ENCODE measurements around the gene UBA1.
A peak's percentile ranks its signal among the peaks of the same experiment; 100 is the strongest.

UBA1 gene

DNA sequence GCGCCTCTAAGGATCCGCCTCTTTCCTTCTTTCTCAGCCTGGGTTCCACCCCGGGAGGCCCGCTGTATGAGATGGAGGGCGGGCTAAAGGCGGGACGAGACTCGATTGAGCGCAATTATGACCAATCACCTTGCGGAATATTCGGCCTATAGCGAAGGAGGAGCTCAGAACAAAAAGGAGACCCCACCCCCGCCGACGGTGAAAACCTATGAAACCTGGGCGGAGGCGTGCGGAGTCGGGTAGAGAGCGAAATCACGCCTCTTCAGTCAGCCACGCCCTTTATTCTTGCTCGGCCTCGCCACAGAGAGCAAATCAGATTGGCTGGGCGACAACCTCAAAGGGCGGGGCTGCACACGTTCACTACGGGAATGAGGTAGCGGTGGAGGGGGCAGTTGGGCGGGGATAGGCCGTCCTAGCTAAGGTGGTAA is 24.2 kb downstream of the UBA1 start:
- DNase-seq (ENCODE audit: low read depth): peak; percentile 97
- no peak for TF ChIP-seq CTCF (IDR thresholded peaks at IDR 0.05; ENCODE audit: insufficient read depth, low read depth, low read length, missing control alignments)

DNA sequence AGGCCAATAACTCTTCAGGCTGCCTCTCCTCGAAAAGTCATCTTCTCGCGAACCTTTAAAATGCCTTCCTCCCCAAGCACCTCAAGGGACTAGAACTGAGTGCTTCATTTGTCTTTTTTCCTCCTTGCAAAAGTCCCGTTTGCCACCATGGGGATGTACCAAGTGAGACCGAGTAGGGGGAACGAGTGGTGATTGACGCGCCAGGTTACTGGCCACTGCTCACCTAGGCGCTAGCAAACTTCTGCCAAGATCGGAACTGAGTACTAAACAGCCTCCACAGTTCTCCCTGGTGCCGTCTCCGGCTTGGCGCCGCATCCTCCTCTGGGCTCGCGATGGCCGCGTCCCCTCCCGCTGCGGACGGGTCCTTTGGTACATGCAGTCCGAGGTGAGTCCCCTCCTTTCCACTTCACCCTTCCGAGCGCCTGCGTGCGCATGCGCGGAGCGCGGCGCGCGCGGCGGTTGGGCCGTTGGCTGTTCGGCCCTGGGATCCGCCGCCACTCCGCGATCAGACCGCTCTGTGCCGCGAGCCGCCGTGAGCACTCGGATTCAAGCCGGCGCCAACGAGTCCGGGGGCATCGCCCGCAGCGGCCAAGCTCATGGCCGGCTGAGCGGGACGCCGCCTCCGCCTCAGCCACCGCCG is 24.8 kb downstream of the UBA1 start, which contains the start of gene CDK16:
TSS of gene CDK16 (plus strand) at position 402 of the 640 bp plus-strand sequence. CDS start 4,877 bp downstream, outside the sequence.
- DNase-seq (ENCODE audit: low read depth): peak; percentile 72
- TF ChIP-seq CTCF (IDR thresholded peaks at IDR 0.05; ENCODE audit: insufficient read depth, low read depth, low read length, missing control alignments): no peak
- H3K4me3 ChIP-seq (ENCODE audit: low read length): peak within 1 kb of the TSS; percentile 59

More for the DNA sequence above, 24.2 kb downstream of the UBA1 start:
- H3K4me3 ChIP-seq (ENCODE audit: low read length): peak overlapping the region; percentile 59

DNA sequence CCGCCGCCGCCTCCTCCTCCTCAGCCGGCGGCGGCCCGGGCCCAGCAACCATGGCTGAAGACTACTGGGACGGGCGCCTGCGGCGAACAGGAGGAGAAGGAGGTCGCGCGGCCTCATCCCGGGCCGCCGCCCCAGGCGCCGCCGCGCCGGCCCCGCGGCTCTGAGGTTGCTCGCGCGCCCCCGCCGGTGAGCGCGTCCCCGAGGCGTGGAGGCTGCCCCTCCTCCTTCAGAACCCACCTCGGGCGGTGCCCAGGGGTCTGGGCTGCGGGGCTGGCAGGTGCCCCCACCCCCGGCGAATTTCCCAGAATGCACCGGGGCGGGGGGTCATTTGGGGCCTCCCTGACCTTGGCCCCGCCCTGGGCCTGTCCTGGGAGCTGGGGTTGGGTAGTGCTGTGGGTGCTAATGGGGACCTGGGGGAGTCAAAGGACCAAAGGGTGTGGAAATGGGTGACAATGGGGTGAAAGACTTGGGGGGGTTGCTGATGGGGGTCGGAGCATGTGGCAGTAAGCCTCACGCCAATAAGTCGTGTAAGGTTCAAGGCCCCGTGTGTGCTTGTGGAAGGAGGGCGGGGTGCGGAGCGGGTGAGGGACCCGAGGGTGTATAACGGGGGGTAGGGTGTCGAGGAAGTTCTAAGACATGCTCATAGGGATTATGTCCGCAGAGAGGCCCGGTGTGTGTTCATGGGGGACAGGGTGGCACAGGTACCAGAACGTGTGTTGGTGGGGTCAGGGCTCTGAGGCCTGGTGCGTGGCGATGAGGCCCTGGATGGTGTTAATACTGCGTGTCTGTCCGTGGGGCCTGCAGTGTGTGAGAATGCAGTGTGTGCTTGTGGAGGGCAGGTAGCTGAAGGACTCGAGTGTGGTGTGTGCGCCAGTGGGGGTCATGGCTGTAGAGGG is 25.5 kb downstream of the UBA1 start:
- DNase-seq (ENCODE audit: low read depth): no peak
- TF ChIP-seq CTCF (IDR thresholded peaks at IDR 0.05; ENCODE audit: insufficient read depth, low read depth, low read length, missing control alignments): no peak

GRCh38 chrX:47221756-47222155 is 28.1 kb downstream of the UBA1 start:
- TF ChIP-seq CTCF (IDR thresholded peaks at IDR 0.05; ENCODE audit: insufficient read depth, low read depth, low read length, missing control alignments): no peak
- no peak for DNase-seq (ENCODE audit: low read depth)
- no peak overlapping the region for H3K4me3 ChIP-seq (ENCODE audit: low read length)

More for the DNA sequence above, 25.5 kb downstream of the UBA1 start:
- peak overlapping the region; percentile 59 for H3K4me3 ChIP-seq (ENCODE audit: low read length)

DNA sequence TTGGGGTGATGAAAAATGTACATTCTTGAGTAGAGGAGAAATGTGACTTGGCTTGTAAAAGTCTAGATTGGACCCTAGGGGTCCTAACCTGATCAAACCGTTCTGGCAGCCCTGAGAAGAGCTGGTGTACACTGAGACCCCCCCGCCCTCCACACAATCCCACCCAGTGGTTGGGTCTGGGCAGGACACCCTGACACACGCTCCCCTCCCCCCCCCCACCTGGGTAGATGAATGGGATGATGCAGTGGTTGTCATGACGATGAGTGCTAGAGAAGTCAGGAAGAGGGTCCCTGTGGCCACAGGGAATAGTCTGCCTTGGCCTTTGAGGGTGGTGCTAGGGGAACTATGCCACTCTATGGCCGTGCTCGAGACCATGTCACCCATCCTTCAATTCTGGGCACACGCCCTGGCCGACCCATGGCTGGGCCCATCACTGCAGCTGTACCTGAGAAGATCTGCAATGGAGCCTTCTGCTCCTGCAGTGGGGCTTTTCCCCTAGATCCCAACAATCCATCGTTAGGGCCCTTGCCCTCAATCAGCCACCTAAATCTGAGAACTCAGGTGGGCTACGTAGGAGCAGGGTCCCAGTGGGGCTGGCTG is 29.2 kb downstream of the UBA1 start:
- H3K4me3 ChIP-seq (ENCODE audit: low read length): no peak overlapping the region
- TF ChIP-seq CTCF (IDR thresholded peaks at IDR 0.05; ENCODE audit: insufficient read depth, low read depth, low read length, missing control alignments): no peak
- DNase-seq (ENCODE audit: low read depth): no peak

DNA sequence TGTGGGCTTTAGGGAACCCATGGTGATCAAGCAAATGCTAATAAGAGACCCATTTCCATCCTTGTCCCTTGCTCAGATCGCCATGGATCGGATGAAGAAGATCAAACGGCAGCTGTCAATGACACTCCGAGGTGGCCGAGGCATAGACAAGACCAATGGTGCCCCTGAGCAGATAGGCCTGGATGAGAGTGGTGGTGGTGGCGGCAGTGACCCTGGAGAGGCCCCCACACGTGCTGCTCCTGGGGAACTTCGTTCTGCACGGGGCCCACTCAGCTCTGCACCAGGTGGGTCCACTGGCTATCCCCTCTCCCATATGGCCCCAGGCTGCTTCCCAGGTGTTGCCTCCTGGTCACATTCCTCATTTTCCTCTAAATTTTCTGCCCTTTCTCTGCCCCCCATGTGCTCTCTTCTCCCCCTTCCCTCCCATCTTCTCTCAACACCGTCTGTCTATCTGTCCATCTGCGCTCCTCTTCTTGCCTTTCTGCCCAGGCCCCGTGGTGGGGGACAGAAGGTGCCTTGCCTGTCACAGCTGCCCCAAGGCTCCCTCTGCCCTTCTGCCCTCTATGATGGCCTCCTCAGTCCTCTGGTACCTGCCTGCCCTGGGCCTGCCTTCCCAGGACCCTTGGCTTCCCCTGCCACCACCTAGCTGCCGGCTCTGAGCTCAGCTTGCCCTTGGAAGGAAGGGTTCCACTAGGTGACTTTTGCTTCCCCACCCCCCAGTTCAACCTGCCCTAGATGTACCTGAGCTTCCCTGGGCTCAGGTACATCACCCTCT is 30.0 kb downstream of the UBA1 start:
- DNase-seq (ENCODE audit: low read depth): no peak
- TF ChIP-seq CTCF (IDR thresholded peaks at IDR 0.05; ENCODE audit: insufficient read depth, low read depth, low read length, missing control alignments): no peak
- no peak overlapping the region for H3K4me3 ChIP-seq (ENCODE audit: low read length)
